Stimulated activated CD4-positive, alpha-beta T cell treated with anti-CD3 and anti-CD28 coated beads, Interleukin-1b, Interleukin-23, amount 100 ng/mL, for 4 hours (primary cell): Measurements from ENCODE around the gene BUD23.
"Not testable (repeated sequence)": the region's sequence is repeated elsewhere in the genome, so short reads cannot be mapped to it uniquely, and the experiment has no call there.

Experiments used
- DNase-seq, 2 donors: peaks; one replicate each; pipeline ENCODE4 v3.0.0-alpha.2; 2020; ENCODE audit warnings: low read depth in 2 of 2

BUD23 gene

GRCh38 chr7:73683056-73683787 lies at the start of gene BUD23, which contains the start of gene DNAJC30:
Gene BUD23 (plus strand): TSS chr7:73683597. CDS start chr7:73683626, 29 bp downstream.
Gene DNAJC30 (minus strand): TSS chr7:73683453. CDS start chr7:73683423, 30 bp downstream.
- DNase-seq = peak; percentile 98

GRCh38 chr7:73633844-73634243 lies 49.6 kb upstream of the BUD23 start:
- DNase-seq = no peak

- no peak for DNase-seq
Observed at GRCh38 chr7:73635428-73636200, 47.8 kb upstream of the BUD23 start.

- no peak for DNase-seq
Observed at GRCh38 chr7:73638911-73639310, 44.5 kb upstream of the BUD23 start.

DNA sequence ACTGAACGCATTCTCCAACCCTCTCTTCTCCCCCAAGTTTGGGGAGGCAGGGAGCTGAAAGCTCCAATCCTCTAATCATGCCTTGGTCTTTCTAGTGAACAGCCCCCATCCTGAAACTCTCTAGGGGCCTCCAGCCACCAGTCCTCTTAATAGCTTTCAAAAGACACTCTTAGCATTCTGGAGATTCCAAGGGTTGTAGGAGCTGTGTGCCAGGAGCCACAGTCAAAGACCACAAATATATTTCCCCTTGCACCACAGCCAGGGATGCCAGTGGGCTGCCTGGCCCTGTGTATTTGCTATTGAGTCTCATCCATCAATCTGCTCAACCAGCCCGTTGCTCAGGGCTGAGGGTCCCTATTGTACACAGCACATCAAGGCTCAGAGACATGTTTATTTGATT lies 40.6 kb upstream of the BUD23 start:
- no peak for DNase-seq

- no peak for DNase-seq
Observed at GRCh38 chr7:73644688-73645286, 38.6 kb upstream of the BUD23 start.

- no peak for DNase-seq
Observed at GRCh38 chr7:73645643-73646174, 37.7 kb upstream of the BUD23 start.

DNA sequence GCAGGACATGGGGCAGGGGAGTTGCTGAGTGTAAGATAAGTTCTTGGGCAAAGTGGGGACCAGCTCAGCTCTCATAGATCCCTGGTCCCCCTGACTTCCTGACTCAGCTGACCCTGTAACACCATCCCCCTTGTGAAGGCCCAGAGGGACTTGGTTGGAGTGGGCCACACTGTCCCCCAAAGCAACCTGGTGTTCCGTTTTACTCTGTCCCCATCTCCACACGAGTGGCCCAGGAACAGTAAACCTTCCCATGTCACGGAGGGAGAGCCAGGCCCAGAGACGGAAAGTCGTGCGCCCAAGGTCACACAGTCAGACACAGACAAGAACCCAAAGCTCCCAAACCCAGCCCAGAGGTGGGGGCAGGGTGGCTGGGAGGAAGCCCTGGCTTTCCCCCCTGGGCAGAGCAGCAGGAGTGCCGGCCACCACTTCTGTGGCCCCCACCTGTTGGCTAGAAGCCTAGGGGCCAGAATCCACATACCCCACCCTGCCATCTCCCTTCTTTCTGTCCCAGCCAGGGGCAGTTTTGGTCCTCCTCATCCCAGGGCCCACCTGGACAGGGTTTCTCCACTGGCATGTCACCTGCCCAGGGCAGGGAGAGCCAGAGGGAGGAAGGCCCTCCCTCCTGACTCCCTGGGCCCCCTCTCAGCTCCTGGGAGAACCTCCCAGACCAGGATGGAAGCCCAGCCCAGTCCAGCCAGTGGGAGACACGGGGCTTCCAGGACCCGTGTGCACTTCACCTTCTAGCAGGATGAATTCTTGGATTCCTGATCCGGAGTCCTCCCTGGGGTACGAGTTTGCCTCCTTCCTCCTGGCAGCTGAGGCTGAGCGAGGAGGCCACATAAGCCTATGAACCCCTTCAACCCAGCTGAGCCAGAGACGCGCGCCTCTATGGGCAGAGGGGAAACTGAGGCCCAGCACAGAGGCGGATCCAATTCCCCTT lies 36.3 kb upstream of the BUD23 start:
- DNase-seq = no peak

DNA sequence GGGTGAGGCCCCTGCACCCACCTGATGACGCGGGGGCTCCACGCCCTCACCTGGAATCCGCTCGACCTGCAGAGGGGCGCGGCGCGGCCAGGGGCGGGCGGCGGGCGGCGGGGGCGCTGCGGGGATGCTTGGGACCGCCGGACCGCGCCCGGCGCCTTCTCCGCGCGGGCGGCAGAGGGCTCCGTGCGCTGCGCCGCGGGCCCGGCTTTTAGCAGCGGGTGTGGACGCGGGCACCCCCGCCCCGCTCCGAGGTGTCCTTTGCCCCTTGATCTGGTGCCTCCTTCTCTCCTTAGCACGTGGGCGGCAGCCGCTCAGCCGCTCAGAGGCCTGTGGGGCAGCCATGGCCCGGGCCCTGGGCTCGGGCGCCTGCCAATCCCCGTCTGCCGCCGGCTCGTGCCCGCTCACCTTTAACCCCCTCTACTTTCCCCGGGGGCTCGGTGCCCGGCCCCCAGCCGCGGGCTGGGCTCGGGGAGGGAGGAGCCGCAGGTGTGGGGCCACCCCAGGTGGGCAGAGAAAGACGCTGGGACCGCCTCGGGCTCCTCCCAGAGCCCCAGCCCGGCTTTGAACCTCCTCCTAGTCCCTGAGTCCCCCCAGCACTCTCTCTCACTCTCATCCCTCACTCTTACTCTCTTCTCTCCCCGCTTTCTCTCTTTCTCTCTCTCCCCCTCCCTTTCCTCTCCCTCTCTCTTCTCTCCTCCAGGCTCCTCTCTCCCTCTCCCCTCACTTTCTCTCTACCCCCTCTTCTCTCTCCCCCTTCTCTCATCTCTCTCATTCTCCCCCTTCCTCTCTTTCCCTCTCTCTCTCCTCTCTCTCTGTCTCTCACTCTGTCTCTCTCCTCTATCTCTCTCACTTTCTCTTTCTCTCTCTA lies 35.4 kb upstream of the BUD23 start:
- no peak for DNase-seq

- DNase-seq = no peak
Observed at GRCh38 chr7:73648593-73649332, 34.6 kb upstream of the BUD23 start.

DNA sequence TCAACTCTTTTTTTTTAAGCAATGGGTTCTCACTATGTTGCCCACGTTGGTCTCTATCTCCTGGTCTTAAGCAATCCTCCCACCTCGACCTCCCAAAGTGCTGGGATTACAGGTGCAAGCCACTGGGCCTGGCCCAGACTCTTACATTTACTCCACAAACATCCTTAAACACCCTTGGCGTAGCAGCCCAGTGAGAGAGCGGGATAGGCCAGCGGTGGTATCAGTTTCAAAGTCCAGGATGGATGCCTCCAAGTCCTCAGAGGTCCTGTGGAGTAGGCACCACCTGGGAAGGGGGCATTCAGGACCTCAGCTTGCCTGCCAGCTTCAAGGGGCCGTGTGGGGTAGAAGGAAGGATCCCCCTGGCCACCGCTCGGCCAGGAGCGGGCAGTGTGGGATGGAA lies 33.8 kb upstream of the BUD23 start:
- no peak for DNase-seq

DNA sequence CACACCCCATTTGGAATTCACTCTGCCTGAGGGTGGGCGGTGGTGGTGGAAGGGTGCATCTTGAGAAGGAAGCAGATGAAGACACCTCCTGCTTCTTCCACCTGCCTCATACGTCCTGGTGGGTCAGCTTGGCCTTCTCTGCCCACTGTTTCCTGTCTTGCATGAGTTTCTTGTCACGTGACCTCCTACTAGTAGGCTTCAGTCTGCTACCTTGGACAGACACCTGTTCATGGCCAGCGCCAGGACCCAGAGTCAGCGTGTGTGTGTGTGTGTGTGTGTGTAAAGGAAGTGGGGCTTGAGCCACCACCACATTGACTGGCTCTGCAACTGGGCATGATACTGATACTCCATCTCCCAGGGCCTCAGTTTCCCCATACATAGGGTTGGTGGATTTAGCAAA lies 32.9 kb upstream of the BUD23 start:
- no peak for DNase-seq

DNA sequence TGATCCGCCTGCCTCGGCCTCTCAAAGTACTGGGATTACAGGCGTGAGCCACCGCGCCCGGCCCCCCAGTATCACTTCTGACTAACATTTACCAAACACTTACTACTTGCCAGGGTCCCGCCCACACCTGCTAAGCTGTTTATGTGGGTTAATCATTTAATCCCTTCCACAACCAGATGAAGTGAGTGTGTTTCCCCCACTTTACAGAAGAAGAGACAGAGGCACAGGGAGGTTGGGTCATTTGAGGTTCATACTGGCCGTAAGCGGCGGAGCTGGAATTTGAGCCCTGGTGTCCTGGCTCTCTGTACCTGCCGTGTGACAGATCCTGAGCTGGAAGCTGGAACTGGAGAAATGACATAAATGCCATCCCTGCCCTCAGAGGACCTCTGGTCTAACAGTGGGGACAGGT lies 30.9 kb upstream of the BUD23 start:
- DNase-seq = no peak

DNA sequence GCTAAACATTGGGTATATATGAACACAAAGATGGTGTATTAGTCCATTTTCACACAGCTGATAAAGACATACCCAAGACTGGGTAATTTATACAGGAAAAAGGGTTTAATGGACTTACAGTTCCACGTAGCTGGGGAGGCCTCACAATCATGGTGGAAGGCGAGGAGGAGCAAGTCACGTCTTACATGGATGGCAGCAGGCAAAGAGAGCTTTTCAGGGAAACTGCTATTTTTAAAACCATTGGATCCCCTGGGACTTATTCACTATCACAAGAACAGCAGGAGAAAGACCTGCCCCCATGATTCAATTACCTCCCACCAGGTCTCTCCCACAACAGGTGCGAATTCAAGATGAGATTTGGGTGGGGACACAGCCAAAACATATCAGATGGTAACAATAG lies 28.1 kb upstream of the BUD23 start:
- not testable (repeated sequence) for DNase-seq

- DNase-seq = no peak
Observed at GRCh38 chr7:73659983-73660382, 23.4 kb upstream of the BUD23 start.

- not testable (repeated sequence) for DNase-seq
Observed at GRCh38 chr7:73660594-73660993, 22.8 kb upstream of the BUD23 start.

DNA sequence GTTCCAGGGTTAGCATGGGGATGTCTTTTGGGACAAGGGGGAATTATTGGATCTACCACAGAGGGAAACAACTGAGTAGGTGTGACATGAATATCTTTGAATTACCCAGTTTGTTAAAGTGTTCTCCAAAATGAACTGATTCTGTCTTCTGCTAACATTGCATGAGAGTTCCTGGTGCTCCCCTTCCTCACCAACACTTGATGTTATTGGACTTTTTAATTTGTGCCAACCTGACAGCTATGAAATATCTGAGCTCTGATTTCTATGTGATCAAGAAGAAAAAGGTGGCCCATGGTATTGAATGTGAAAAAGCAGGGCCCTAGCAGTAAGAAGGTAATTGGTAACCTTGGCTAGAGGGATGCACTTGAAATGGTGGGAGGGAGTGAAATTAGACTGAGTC lies 20.4 kb upstream of the BUD23 start:
- no peak for DNase-seq

DNA sequence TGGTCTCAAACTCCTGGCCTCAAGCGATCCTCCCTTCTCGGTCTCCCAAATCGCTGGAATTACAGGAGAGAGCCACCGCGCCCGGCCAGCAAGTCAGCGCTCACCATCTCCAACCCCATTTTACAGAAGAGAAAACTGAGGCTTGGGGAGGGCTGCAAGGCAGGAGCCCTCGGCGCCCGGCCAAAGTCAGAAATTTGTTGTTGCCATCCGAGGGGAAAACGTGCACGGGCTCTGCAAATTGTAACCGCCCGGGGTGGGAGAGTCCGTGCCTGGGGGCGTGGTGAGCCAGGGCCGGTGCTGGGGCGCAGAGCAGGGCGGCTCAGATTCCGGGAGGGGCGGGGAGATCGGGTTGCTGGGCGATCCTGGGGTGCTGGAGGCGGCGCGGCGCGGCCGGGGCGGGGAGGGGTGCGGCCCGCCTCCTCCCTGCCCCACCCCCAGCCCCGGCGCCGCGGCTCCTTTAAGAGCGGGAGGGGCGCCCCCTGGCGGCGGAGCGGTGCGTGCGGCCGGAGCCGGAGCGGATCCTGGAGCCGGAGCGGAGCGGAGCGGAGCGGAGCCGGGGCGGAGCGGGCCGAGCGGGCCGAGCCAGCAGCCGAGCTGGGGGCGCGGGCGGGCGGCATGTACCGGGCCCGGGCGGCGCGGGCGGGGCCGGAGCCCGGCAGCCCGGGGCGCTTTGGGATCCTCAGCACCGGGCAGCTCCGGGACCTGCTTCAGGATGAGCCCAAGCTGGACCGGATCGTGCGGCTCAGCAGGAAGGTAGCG lies 15.9 kb upstream of the BUD23 start, which contains the start of gene VPS37D:
TSS of gene VPS37D (plus strand) at position 488 of the 759 bp plus-strand sequence. CDS start at position 616, 128 bp downstream.
- peak; percentile 95 to 96 for DNase-seq
